PC-9 (cell line): ENCODE results near the gene NCAM2. TPM values are rescaled to one million over a fixed set of nuclear protein-coding genes. Genes with fewer than 3 reads are reported as not detected.
A peak's percentile ranks its signal among the peaks of the same experiment; 100 is the strongest.

Experiments used
- BruUV-seq: library from RNA; stranded (reverse); fragments of 400-500 nt; replicated peaks from 2 replicates; lab custom pipeline; 2021; lab: Mats Ljungman, UMichigan
- CTCF ChIA-PET: fragments of 300-600 bp; sonication (Branson Sonifier 250); formaldehyde crosslinking; loops from one replicate; lab custom pipeline; 2022; ENCODE audit warnings: antibody characterized with exemption; lab: Charles Lee
- POLR2A ChIA-PET: fragments of 300-600 bp; sonication (Branson Sonifier 250); formaldehyde crosslinking; loops from one replicate; lab custom pipeline; 2022; ENCODE audit warnings: antibody characterized with exemption; ENCODE audit not compliant: unreplicated experiment; lab: Charles Lee
- DNase-seq, 2 experiments: peaks; one replicate each; pipeline versions ENCODE4 v3.0.0 to v3.0.0-alpha.2; 2015 to 2022; ENCODE audit warnings: mixed read lengths in 1 of 2
- H2AFZ ChIP-seq: fragments of 200-600 bp; sonication (generic); 2 replicates; pipeline ENCODE4 v1.8.1; 2017; ENCODE audit warnings: antibody characterized with exemption
- H3F3A ChIP-seq: fragments of 200-600 bp; sonication (generic); 2 replicates; pipeline ENCODE4 v1.8.1; 2017; ENCODE audit warnings: antibody characterized with exemption, mild to moderate bottlenecking, low read depth; ENCODE audit not compliant: insufficient read depth
- H3K27ac ChIP-seq: fragments of 200-600 bp; sonication (generic); 2 replicates; pipeline ENCODE4 v1.6.1; 2016; ENCODE audit warnings: mixed run types
- H3K27me3 ChIP-seq: fragments of 200-600 bp; sonication (generic); 2 replicates; pipeline ENCODE4 v1.6.1; 2016; ENCODE audit warnings: low read depth, mixed run types; ENCODE audit not compliant: insufficient read depth
- H3K36me3 ChIP-seq: fragments of 200-600 bp; sonication (generic); 2 replicates; pipeline ENCODE4 v1.6.1; 2016; ENCODE audit warnings: low read depth, mixed run types
- H3K4me1 ChIP-seq: fragments of 200-600 bp; sonication (generic); replicated peaks from 2 replicates; pipeline ENCODE4 v1.6.1; 2016; ENCODE audit warnings: mixed run types; ENCODE audit not compliant: insufficient read depth
- H3K4me2 ChIP-seq: fragments of 200-600 bp; sonication (generic); 2 replicates; pipeline ENCODE4 v1.6.1; 2017; ENCODE audit warnings: mixed run types
- H3K4me3 ChIP-seq: fragments of 200-600 bp; sonication (generic); 2 replicates; pipeline ENCODE4 v1.6.1; 2016; ENCODE audit warnings: mixed run types
- H3K79me2 ChIP-seq: fragments of 200-600 bp; sonication (generic); 2 replicates; pipeline ENCODE4 v1.6.1; 2017; ENCODE audit warnings: low read depth, mixed run types
- H3K9me2 ChIP-seq: fragments of 200-600 bp; sonication (generic); 2 replicates; pipeline ENCODE4 v1.8.1; 2017; ENCODE audit warnings: mild to moderate bottlenecking; ENCODE audit not compliant: insufficient read depth
- H3K9me3 ChIP-seq: fragments of 200-600 bp; sonication (generic); 2 replicates; pipeline ENCODE4 v1.8.1; 2016; ENCODE audit warnings: low read depth; ENCODE audit not compliant: insufficient read depth
- H4K20me1 ChIP-seq: fragments of 200-600 bp; sonication (generic); 2 replicates; pipeline ENCODE4 v1.8.1; 2017; ENCODE audit not compliant: insufficient read depth
- CTCF ChIP-seq: fragments of 200-600 bp; sonication (generic); conservative IDR thresholded peaks from 2 replicates; pipeline ENCODE4 v1.6.1; 2017; ENCODE audit warnings: mixed run types, antibody characterized with exemption, mild to moderate bottlenecking, moderate library complexity
- EZH2 ChIP-seq: fragments of 200-600 bp; sonication (generic); IDR thresholded peaks from 2 replicates; pipeline ENCODE4 v1.8.0; 2017; ENCODE audit warnings: antibody characterized with exemption, low read depth
- intact Hi-C: fragments of 100-400 bp; cut with micrococcal nuclease; formaldehyde crosslinking; loops from one replicate; pipeline ENCODE4 v1.10.0; 2022; ENCODE audit not compliant: unreplicated experiment
- total RNA-seq: library from RNA; stranded (reverse); gene quantifications from 2 replicates; pipeline ENCODE4 v1.2.3, GENCODE V29; 2021

Gene NCAM2
- total RNA-seq, 1 experiment from 2014 or later, result not detected

- H3K9me3 ChIP-seq, result no peaks in the 10 kb centered on the region
- H3K27me3 ChIP-seq, result peaks cover 2% of the 10 kb centered on the region; the same call in 1 of the 2 replicates
- H3K36me3 ChIP-seq, result no peaks in the 10 kb centered on the region
- no peaks in the 10 kb centered on the region for H3K4me1 ChIP-seq
- no peak overlapping the region for H3K27ac ChIP-seq
- ChIA-PET CTCF (no interaction called here), POLR2A (no interaction called here)
- H3K4me2 ChIP-seq, result no peak overlapping the region
- no peaks in the 10 kb centered on the region for H4K20me1 ChIP-seq
- H3K9me2 ChIP-seq, result no peaks in the 10 kb centered on the region
- H3K4me3 ChIP-seq, result no peak overlapping the region
- H3F3A ChIP-seq, result no peaks in the 10 kb centered on the region
- DNase-seq, result no peak
- BruUV-seq, result no TSS peak
- intact Hi-C loops, result loop anchor here (10.0 kb wide), 1 partner anchor 1791 kb away; no protein-coding TSS in a partner anchor
- no peak; the same call in 1 of the 2 replicates for TF ChIP-seq CTCF
- TF ChIP-seq EZH2, result no peak
- H2AFZ ChIP-seq, result no peak overlapping the region
- no peaks in the 10 kb centered on the region for H3K79me2 ChIP-seq
These were observed 5.5 kb downstream of the NCAM2 start for GRCh38 chr21:21003701-21004100.

DNA sequence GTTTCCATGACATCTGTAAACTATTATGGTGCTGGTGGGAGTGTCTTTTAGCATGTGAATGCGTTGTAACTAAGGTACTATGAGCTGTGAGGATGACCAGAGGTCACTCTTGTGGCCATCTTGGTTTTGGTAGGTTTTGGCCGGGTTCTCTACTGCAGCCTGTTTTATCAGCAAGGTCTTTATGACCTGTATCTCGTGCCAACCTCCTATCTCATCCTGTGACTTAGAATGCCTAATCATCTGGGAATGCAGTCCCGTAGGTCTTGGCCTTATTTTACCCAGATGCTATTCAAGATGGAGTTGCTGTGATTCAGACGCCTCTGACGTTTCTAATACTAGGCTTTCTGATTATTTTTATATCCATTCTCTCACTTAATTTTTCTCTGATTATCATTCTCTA lies 9.4 kb downstream of the NCAM2 start:
- H3F3A ChIP-seq, result no peaks in the 10 kb centered on the region
- H3K36me3 ChIP-seq, result no peaks in the 10 kb centered on the region
- no peak overlapping the region for H3K4me2 ChIP-seq
- no peaks in the 10 kb centered on the region for H3K27me3 ChIP-seq
- TF ChIP-seq EZH2, result no peak
- TF ChIP-seq CTCF, result no peak
- H2AFZ ChIP-seq, result no peak overlapping the region
- no peaks in the 10 kb centered on the region for H4K20me1 ChIP-seq
- POLR2A ChIA-PET, result no interaction called here
- intact Hi-C loops, result loop anchor here (10.0 kb wide), 1 partner anchor 1787 kb away; no protein-coding TSS in a partner anchor
- DNase-seq, result peak in 1 of 2 experiments; percentile 5
- H3K4me1 ChIP-seq, result no peaks in the 10 kb centered on the region
- H3K27ac ChIP-seq, result no peak overlapping the region
- no peak overlapping the region for H3K4me3 ChIP-seq
- H3K9me2 ChIP-seq, result no peaks in the 10 kb centered on the region
- no peaks in the 10 kb centered on the region for H3K79me2 ChIP-seq
- CTCF ChIA-PET, result no interaction called here
- H3K9me3 ChIP-seq, result no peaks in the 10 kb centered on the region
- BruUV-seq, result no TSS peak

DNA sequence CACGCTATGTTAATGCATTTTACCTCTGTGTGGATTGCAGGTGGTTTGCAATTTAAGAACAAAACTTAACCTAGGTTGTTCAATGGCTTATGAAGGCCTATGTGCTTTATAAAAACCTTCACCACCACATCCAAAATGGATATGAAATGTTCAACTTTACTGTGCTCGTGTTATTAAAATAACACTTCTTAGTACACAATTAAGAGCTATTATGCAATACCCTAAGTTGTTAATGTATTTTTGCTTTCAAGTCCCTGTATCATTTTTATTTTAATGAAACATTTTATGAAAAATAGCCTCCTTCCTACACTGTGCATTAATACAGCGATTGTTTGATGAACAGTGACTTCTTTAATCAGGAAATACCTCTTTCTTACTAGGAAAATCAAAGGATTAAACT lies 12.0 kb downstream of the NCAM2 start:
- H3K9me2 ChIP-seq, result no peaks in the 10 kb centered on the region
- intact Hi-C loops, result no loop called here
- ChIA-PET CTCF (no interaction called here), POLR2A (no interaction called here)
- H3K27ac ChIP-seq, result no peak overlapping the region
- BruUV-seq, result no TSS peak
- no peaks in the 10 kb centered on the region for H3K4me1 ChIP-seq
- no peaks in the 10 kb centered on the region for H3K9me3 ChIP-seq
- H4K20me1 ChIP-seq, result no peaks in the 10 kb centered on the region
- no peak overlapping the region for H2AFZ ChIP-seq
- H3K4me2 ChIP-seq, result no peak overlapping the region
- H3K4me3 ChIP-seq, result no peak overlapping the region
- no peaks in the 10 kb centered on the region for H3F3A ChIP-seq
- DNase-seq, result no peak
- no peaks in the 10 kb centered on the region for H3K36me3 ChIP-seq
- no peaks in the 10 kb centered on the region for H3K79me2 ChIP-seq
- TF ChIP-seq EZH2, result no peak
- no peaks in the 10 kb centered on the region for H3K27me3 ChIP-seq

GRCh38 chr21:21010698-21011097 lies 12.5 kb downstream of the NCAM2 start:
- H3K27ac ChIP-seq, result no peak overlapping the region
- no peak for DNase-seq
- TF ChIP-seq EZH2, result no peak
- TF ChIP-seq CTCF, result no peak
- H3K36me3 ChIP-seq, result no peaks in the 10 kb centered on the region
- ChIA-PET POLR2A (no interaction called here), CTCF (no interaction called here)
- no peaks in the 10 kb centered on the region for H3K27me3 ChIP-seq
- BruUV-seq, result no TSS peak
- H3K9me2 ChIP-seq, result no peaks in the 10 kb centered on the region
- intact Hi-C loops, result no loop called here
- no peak overlapping the region for H3K4me2 ChIP-seq
- no peaks in the 10 kb centered on the region for H3F3A ChIP-seq
- H3K4me1 ChIP-seq, result no peaks in the 10 kb centered on the region
- H3K79me2 ChIP-seq, result no peaks in the 10 kb centered on the region
- no peaks in the 10 kb centered on the region for H3K9me3 ChIP-seq
- H3K4me3 ChIP-seq, result no peak overlapping the region
- no peaks in the 10 kb centered on the region for H4K20me1 ChIP-seq
- H2AFZ ChIP-seq, result no peak overlapping the region
